NCI-H2227 treated with DMSO at 0.1 percent for 48 hours (cell line): ENCODE results near the gene IL15RA.

Source experiments
- DNase-seq: peaks from one replicate; lab custom pipeline; 2025; lab: John Stamatoyannopoulos, UW

The IL15RA gene

DNA sequence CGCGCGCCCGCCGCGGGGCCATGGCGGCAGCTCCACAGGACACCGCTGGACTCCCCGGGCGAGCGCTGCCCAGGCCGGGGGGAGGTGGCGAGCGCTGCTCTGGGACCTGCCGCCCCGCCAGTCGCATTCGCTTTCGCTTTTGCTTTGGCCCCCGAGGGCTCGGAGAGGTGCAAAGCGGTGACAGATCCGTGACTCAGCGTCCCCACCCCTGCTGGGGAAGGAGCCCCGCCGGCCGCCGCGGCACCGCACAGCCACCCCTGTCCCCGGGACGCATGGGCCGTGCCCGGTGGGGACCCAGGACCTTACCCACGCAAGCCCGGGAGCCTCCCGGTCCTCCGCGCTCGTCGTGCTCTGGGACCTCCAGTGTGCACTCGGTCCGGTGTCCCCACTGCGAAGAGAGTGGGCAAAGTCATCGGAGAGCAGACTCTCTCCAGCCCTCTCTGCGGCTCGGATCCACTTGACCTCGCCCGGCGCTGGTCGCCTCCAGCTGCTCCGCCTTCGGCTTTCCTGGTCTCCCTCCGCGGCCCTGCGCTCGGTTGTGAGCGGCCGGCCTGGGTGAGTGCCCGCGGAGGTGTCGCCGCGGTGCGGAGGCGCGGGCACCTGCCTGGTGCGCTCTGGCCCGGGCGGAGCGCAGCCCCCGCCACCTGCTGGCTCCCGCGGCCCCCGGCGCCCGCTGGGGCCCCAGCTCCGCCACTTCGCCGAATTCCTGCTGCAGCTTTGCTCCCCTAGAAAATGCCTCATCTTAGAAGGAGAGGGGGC is at the start of gene IL15RA:
IL15RA (minus strand) TSS at position 73 of the 759 bp plus-strand sequence; CDS start at position 22, 51 bp downstream.
- no peak for DNase-seq

DNA sequence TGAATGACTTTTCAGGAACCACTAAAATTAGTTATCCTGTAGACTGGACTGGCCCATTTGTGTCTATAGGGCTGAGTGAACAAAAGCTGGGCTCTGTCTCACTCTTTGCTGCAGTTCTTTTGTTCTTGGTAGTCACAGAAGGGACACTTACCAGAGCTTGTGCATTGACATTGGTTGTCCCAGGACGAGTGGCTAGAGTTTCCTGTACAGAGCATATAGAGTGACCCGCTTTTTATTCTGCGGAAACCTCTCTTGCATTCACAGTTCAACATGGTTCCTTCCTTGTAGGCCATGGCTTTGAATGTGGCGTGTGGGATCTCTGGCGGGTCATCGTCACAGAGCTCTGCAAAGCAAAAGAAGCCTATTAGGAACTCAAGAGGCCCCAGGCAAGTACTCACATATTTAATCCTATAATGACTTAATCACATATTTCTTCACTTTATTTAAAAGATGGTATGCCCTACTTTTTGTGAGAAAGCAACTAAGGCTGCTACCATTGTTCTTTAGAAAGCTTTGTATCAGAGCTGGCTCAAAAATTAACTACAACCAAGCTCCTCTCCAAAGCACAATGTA is 48.4 kb upstream of the IL15RA start:
- DNase-seq, result no peak

DNA sequence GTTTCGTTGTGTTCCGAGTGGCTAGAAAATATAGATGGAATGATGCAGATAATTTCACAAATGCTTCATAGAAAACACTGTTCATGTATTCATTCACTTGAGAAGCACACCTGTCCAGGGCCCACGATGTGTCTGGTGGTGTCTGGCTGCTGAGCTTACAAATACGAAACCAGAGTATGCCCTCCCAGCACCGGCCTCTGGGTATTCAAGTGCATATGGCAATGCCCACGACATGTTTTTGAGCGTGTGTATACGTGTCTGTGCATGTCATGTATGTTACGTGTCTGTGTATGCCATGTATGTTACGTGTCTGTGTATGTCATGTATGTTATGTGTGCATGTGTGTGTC is 47.0 kb upstream of the IL15RA start:
- no peak for DNase-seq

GRCh38 chr10:6023661-6024333 is 46.5 kb upstream of the IL15RA start:
- no peak for DNase-seq

DNA sequence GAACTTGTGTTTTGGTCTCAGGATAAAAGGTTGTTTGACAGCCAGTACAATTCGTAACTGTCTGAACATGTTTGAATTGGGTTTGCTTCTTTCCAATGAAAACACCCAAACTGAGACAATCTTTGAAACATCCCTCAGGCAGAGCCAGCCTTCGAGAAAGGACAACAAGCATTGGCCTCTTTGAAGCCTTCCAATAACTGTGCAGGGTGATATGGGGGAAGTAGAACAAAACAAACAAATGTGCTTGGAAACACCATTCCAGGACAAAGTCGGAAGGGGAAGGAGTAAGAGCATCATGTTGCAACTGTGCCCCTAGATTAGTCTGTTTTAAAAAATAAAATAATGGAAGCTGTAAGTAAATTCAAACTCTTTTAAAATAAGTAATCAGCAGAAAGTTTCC is 45.3 kb upstream of the IL15RA start:
- no peak for DNase-seq

DNA sequence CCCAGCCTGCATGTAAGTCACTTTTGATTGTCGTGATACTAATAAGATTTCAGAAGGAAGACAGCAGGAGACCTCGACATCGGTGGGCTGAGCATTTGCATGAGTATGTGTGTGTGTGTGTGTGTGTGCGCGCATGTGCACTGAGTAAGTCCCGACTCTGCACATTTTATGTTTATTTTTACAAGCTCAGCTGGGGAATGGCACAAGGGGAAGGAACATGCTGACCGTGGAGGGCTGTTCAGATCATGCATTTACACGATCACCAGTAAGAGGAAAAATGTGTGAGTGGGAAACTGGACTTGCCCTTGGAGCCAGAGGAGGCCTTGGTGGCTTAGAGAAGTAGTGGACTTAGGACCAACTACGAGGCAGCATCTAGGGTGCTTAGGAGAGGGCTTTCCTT is 43.5 kb upstream of the IL15RA start:
- no peak for DNase-seq

DNA sequence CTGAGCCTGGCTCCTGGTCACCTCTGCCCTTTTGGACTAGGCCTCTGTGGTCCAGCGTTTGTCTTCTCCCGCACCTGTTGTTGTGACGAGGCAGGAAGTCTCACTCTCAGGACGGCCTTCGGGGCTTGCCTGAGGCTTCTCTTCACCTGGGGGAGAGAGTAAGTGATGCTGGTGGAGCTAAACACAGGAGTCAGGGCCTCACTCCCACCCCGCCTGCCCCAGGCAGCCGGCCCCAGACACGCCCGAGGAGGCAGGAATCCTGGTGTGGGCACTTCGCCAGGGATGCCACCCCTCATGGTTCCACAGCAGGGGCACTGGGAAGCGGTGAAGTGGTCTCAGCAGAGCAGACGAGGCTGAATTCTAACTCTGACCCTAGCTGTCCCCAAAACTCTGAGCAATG is 42.5 kb upstream of the IL15RA start:
- DNase-seq, result no peak

GRCh38 chr10:6019010-6019782 is 41.9 kb upstream of the IL15RA start:
- DNase-seq, result no peak

GRCh38 chr10:6018422-6018821 is 41.1 kb upstream of the IL15RA start:
- DNase-seq, result no peak

DNA sequence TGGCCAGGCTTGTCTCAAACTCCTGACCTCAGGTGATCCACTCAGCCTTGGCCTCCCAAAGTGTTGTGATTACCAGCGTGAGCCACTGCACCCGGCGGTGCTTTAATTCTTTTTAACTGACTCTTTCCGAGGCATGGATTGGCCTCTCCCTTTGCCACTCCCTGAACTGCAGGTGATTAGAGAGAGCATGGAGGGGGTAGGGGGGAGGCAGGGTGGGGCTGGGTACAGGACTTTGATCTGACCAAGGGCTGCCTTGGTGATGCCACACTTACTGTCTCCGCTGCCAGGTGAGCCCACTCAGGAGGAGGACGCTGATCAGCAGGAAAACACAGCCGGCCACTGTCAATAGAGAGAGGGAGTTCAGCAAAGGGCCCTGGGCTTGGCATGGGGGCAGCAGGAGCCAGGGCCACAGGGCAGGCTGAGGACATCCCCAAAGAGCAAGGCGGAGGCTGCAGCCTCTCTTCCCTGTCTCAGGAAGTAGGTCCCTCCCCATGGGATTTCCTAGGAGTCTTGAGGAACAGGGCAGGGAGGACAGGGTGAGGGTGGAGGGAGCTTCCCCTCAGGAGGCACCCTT is 40.5 kb upstream of the IL15RA start:
- DNase-seq, result no peak

- DNase-seq, result peak; percentile 5
These were observed 37.0 kb upstream of the IL15RA start for GRCh38 chr10:6014241-6014761.

GRCh38 chr10:6013413-6014192 is 36.3 kb upstream of the IL15RA start:
- no peak for DNase-seq

- DNase-seq, result no peak
These were observed 35.0 kb upstream of the IL15RA start for GRCh38 chr10:6012121-6012905.

DNA sequence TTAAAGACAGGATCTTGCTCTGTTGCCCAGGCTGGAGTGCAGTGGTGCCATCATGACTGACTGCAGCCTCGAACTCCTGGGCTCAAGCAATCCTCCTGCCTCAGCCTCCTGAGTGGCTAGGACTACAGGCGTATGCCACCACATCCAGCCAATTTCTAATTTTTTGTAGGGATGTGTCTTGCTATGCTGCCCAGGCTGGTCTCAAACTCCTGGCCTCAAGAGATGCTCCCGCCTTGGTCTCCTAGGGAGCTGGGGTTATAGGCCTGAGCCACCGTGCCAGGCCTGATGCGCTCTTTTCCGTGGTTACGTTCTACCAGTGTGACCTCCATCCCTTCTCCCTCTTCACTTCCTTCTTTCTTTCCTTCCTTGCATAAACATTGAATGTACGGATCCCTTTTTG is 34.2 kb upstream of the IL15RA start:
- no peak for DNase-seq

DNA sequence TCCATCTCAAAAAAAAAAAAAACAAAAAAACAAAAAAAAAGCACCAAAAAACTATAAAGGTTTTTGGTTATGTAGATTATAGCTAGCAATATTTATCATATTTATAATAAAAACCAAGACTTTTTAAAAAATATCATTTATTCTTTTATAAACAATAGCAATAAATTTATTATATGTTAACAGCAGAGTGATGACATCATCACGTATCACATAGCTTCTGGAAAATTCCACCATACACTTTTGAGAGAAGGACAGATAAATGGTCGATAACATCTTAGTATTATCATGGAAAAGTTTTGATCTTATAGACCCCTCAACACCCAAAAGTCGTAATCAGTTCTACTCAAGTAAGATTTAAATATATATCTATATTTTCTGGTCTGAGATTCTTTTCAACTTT is 33.2 kb upstream of the IL15RA start:
- DNase-seq, result no peak

DNA sequence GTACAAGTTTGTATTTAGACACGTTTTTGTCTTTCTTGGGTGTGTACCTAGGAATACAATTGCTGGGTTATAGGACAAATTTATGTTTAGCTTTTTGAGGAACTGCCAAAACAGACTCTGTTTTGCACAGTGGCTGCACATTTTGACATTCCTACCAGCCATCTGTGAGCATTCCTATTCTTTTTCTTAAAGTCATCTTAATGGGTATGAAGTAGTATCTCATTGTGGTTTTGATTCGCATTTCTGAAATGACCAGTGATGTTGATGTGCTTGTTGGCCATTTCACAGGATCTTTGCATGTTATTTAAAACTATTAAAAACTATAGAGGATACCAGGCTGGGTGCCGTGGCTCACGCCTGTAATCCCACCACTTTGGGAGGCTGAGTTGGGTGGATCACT is 32.6 kb upstream of the IL15RA start:
- DNase-seq, result no peak

DNA sequence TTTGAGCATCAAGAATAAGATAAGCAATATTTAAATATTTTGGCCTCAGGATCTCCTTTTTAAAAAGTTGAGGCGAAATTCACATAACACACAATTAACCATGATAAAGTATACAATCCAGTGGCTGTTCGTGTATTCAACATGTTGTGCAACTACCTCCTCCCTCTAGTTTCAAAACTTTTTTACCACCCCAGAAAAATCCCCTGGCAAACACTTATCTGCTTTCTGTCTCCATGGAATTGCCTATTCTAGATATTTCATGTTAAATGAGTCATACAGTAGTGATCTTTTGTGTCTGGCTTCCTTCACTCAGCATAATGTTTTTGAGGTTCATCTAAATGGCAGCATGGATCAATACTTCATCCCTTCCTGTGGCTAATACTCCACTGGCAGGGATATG is 31.8 kb upstream of the IL15RA start:
- no peak for DNase-seq

DNA sequence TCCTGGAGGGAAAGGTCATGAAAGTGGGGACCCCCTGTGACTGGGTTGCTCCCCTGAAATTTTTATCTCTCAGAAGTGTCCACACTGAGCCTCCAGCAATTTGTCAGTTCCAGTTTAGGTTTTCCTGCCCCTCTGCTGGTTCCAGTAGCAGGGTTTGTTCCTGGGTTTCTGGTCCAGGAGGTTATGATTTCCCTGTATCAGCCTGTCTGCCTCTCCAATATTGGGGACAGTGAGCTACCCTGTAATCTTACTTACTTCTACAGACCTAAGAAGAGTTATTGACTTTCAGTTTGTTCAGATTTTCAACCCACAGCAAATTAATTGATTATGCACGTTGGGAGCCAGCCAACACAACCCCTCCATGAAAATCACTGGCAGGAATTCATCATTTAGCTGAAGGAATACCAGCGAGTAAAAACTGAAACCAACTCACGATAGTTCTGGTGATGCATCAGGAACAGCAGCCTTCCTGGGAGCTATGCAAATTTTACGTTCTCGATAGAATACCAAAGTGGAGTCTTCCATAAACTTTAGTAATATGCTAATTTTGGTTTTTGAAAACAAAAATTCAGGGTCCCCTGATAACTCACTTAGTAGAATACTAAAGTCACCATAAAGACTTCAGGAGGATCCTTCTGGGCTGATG is 31.3 kb upstream of the IL15RA start:
- no peak for DNase-seq

DNA sequence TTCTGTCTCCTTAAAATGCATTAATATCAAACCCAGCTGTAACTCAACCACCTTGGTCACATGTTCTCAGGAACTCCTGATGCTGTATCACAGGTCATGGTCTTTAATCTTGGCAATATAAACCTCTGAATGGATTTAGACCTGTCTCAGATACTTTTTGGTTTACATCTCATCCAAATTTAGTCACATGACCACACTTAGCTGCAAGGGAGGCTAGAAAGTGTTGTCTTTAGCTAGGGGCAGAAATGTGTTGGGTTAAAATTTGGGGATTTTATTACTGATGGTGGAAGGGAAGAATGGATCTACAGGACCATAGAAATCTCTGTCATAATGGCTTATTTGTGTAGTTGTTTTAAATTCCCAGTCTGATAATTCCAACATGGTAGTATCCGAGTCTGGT is 29.6 kb upstream of the IL15RA start:
- no peak for DNase-seq

GRCh38 chr10:6006546-6006945 is 29.2 kb upstream of the IL15RA start:
- no peak for DNase-seq
